ENCODE results near the gene ALKBH8. TPM values are rescaled to one million over a fixed set of nuclear protein-coding genes. Genes with fewer than 3 reads are reported as not detected.
"Not testable (repeated sequence)": the region's sequence is repeated elsewhere in the genome, so short reads cannot be mapped to it uniquely, and the experiment has no call there.

The ALKBH8 gene
- total RNA-seq, 2 donors from 2014 or later = 8.5 to 9.3 TPM

DNA sequence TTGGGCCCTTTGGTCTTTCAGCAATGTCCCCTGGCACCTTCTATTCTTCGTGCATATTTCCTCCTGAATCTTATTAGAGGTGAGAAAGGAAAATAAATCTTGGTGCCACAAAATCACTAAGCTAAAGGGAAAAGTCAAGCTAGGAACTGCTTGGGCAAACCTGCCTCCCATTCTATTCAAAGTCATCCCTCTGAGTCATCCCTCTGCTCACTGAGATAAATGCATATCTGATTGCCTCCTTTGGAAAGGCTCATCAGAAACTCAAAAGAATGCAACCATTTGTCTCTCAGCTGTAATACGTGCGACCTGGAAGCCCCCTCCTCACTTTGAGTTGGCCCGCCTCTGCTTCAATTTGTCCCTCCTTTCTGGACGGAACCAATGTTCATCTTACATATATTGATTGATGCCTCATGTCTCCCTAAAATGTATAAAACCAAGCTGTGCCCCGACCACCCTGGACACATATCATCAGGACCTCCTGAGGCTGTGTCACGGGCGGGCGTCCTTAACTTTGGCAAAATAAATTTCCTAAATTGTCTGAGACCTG, 493 bp upstream of the ALKBH8 start:
- H3K4me1 Mint-ChIP-seq (ENCODE audit: low read depth in 2 of 2) = peaks cover 26 to 40% of the 10 kb centered on the region in 2 donors
- peak overlapping the region; percentile 84 to 92 for H3K27ac Mint-ChIP-seq
- DNase-seq (ENCODE audit: low spot score); ATAC-seq; H3K27me3 Mint-ChIP-seq; H3K36me3 Mint-ChIP-seq; H3K9me3 Mint-ChIP-seq: not testable (repeated sequence)
- H3K4me3 Mint-ChIP-seq = peak overlapping the region; percentile 91

DNA sequence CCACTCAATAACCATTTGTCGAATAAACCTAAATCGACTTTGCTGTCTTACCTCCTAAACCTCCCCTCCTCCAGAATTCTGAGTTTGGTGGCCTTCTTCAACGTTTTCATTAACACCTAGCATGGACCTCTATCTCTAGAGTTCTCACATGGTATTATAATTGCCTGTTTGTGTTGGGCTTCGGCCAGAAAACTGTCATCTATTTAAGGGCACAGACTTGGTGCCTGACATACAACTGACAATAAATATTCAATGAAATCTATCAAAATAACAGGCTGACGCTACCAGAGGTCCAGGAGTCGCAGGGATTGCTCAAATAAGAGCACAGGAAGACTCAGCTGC, 687 bp downstream of the ALKBH8 start:
- peak overlapping the region; percentile 91 for H3K4me3 Mint-ChIP-seq
- ATAC-seq (no peak), DNase-seq (ENCODE audit: low spot score) (no peak)
- H3K4me1 Mint-ChIP-seq (ENCODE audit: low read depth in 2 of 2) = peaks cover 26 to 40% of the 10 kb centered on the region in 2 donors
- peak overlapping the region; percentile 84 to 92 for H3K27ac Mint-ChIP-seq
- H3K9me3 Mint-ChIP-seq = no peaks in the 10 kb centered on the region
- no peaks in the 10 kb centered on the region for H3K27me3 Mint-ChIP-seq
- no peaks in the 10 kb centered on the region for H3K36me3 Mint-ChIP-seq

DNA sequence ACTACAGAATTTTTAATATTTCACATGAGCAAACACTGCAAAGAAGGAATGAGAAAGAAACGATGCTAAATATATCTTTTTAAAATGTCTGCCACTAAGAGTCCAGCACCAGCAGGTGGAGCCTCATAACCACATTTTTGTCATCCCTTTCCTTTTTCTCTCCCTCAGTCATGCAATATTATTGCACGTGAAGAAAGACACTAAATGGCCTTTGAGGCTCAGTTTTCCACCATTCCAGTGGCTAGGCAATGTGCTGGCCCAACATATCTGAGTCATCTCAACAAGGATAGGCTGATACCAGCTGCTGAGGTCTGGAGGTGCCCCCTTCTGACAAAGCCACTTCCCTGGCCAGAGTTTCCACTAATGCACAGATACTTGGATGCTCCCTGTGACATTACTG, 1.8 kb downstream of the ALKBH8 start:
- H3K4me1 Mint-ChIP-seq (ENCODE audit: low read depth in 2 of 2) = peaks cover 26 to 40% of the 10 kb centered on the region in 2 donors
- DNase-seq (ENCODE audit: low spot score) (no peak), ATAC-seq (no peak)
- H3K27me3 Mint-ChIP-seq = no peaks in the 10 kb centered on the region
- H3K9me3 Mint-ChIP-seq = no peaks in the 10 kb centered on the region
- H3K4me3 Mint-ChIP-seq = peak overlapping the region; percentile 38
- H3K36me3 Mint-ChIP-seq = no peaks in the 10 kb centered on the region
- H3K27ac Mint-ChIP-seq = peak overlapping the region in 1 of 2 donors; percentile 84

DNA sequence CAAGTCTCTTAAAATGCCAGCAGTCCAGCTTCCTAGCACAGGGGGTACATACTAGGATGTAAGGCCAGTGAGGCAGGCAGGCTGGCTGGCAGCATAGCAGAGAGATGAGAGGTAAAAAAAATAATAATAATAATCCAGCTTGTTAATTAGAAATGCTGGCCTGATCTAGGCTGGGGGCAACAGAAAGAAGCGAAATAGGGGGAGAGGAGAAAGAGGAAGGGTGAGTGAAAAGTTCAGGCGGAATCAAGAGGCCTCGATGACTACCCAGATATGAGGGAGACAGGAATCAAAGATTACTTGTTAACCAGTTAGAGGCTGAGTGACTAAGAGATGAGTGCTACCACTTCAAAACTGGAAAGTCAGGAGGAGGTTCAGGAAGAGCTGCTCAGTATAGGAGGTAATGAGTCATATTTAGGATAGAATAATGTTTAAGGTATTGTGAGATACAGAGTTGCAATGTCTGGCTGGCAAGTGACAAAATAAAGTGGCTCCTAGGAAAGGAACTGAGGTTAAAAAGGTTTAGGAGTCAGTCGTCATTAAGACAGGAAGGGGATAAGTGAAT, 2.8 kb downstream of the ALKBH8 start:
- no peak for DNase-seq (ENCODE audit: low spot score)
- Mint-ChIP-seq H3K4me1 (ENCODE audit: low read depth in 2 of 2) (peaks cover 26 to 40% of the 10 kb centered on the region in 2 donors), H3K4me3 (peak overlapping the region; percentile 1), H3K9me3 (no peaks in the 10 kb centered on the region), H3K27ac (no peak overlapping the region), H3K36me3 (no peaks in the 10 kb centered on the region), H3K27me3 (no peaks in the 10 kb centered on the region)
- no peak for ATAC-seq

- Mint-ChIP-seq H3K36me3 (no peaks in the 10 kb centered on the region), H3K4me3 (no peak overlapping the region), H3K27me3 (no peaks in the 10 kb centered on the region), H3K4me1 (ENCODE audit: low read depth in 2 of 2) (peaks cover 26 to 36% of the 10 kb centered on the region in 2 donors), H3K27ac (peak overlapping the region in 1 of 2 donors; percentile 55), H3K9me3 (no peaks in the 10 kb centered on the region)
- DNase-seq (ENCODE audit: low spot score) = no peak
- no peak for ATAC-seq
These were observed 3.8 kb downstream of the ALKBH8 start for GRCh38 chr11:107561688-107562087.

- Mint-ChIP-seq H3K27ac (no peak overlapping the region), H3K4me3 (no peak overlapping the region)
- ATAC-seq = no peak
These were observed 15.2 kb downstream of the ALKBH8 start for GRCh38 chr11:107550304-107550703.

GRCh38 chr11:107549954-107550285, 15.6 kb downstream of the ALKBH8 start:
- Mint-ChIP-seq H3K9me3 (no peaks in the 10 kb centered on the region), H3K27me3 (no peaks in the 10 kb centered on the region), H3K27ac (no peak overlapping the region), H3K4me1 (ENCODE audit: low read depth in 2 of 2) (no peaks in the 10 kb centered on the region), H3K36me3 (peaks cover 8% of the 10 kb centered on the region), H3K4me3 (no peak overlapping the region)
- DNase-seq (ENCODE audit: low spot score) (no peak), ATAC-seq (no peak)

More at GRCh38 chr11:107550304-107550703, 15.2 kb downstream of the ALKBH8 start:
- Mint-ChIP-seq H3K27me3 (no peaks in the 10 kb centered on the region), H3K9me3 (no peaks in the 10 kb centered on the region), H3K4me1 (ENCODE audit: low read depth in 2 of 2) (no peaks in the 10 kb centered on the region), H3K36me3 (peaks cover 8% of the 10 kb centered on the region)
- no peak for DNase-seq (ENCODE audit: low spot score)

DNA sequence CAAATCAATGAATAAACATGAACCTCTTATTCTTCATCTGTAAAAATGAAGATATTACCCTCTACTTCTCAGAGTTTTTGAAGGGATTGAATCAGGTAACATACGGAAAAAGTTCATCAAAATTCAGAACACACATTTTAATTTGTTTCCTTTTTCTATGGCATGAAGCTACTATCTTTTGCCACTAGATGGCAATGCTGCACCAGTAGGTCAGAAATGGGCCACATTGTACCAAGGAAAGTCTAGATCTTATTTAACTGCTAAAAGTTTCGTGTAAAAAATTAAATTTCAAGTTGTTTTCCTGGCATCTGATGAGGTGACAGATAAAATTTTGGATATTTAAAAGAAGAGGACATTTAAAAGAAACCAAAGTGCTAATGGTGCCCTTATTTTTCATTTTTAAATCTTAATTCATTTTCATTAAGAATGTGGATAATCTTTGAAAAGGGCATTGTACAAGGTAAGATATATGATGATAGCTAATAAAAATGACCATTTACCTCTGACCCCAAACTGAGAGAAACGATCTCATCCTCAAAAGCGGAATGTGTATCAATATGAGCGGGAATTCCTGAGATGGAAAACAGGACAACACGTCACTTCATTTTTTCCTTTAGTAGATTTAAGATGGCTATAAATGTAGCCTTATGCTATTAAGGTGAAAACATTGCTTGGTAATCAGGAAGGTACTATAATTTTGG, 16.1 kb downstream of the ALKBH8 start:
- no peak overlapping the region for H3K27ac Mint-ChIP-seq
- no peaks in the 10 kb centered on the region for H3K9me3 Mint-ChIP-seq
- DNase-seq (ENCODE audit: low spot score) = peak; percentile 65
- H3K27me3 Mint-ChIP-seq = no peaks in the 10 kb centered on the region
- no peak for ATAC-seq
- H3K4me1 Mint-ChIP-seq (ENCODE audit: low read depth in 2 of 2) = no peaks in the 10 kb centered on the region
- H3K36me3 Mint-ChIP-seq = peaks cover 8% of the 10 kb centered on the region
- H3K4me3 Mint-ChIP-seq = no peak overlapping the region

- H3K36me3 Mint-ChIP-seq = peaks cover 4% of the 10 kb centered on the region
- no peaks in the 10 kb centered on the region for H3K27me3 Mint-ChIP-seq
- no peaks in the 10 kb centered on the region for H3K9me3 Mint-ChIP-seq
These were observed 17.6 kb downstream of the ALKBH8 start for GRCh38 chr11:107547961-107548360.

GRCh38 chr11:107545101-107545514, 20.4 kb downstream of the ALKBH8 start:
- H3K27ac Mint-ChIP-seq = no peak overlapping the region
- H3K27me3 Mint-ChIP-seq = no peaks in the 10 kb centered on the region
- ATAC-seq (no peak), DNase-seq (ENCODE audit: low spot score) (no peak)
- no peaks in the 10 kb centered on the region for H3K9me3 Mint-ChIP-seq
- H3K4me3 Mint-ChIP-seq = no peak overlapping the region
- H3K36me3 Mint-ChIP-seq = peaks cover 4% of the 10 kb centered on the region
- H3K4me1 Mint-ChIP-seq (ENCODE audit: low read depth in 2 of 2) = no peaks in the 10 kb centered on the region

More at GRCh38 chr11:107547961-107548360, 17.6 kb downstream of the ALKBH8 start:
- Mint-ChIP-seq H3K27ac (no peak overlapping the region), H3K4me3 (no peak overlapping the region), H3K4me1 (ENCODE audit: low read depth in 2 of 2) (no peaks in the 10 kb centered on the region)
- no peak for ATAC-seq
- DNase-seq (ENCODE audit: low spot score) = no peak

GRCh38 chr11:107538821-107539220, 26.7 kb downstream of the ALKBH8 start:
- peaks cover 14% of the 10 kb centered on the region for H3K36me3 Mint-ChIP-seq
- no peak for DNase-seq (ENCODE audit: low spot score)
- no peak for ATAC-seq
- no peak overlapping the region for H3K27ac Mint-ChIP-seq
- H3K9me3 Mint-ChIP-seq = no peaks in the 10 kb centered on the region
- no peak overlapping the region for H3K4me3 Mint-ChIP-seq
- peaks cover 0 to 4% of the 10 kb centered on the region in 2 donors for H3K4me1 Mint-ChIP-seq (ENCODE audit: low read depth in 2 of 2)
- H3K27me3 Mint-ChIP-seq = no peaks in the 10 kb centered on the region

GRCh38 chr11:107538239-107538638, 27.3 kb downstream of the ALKBH8 start:
- H3K4me3 Mint-ChIP-seq = no peak overlapping the region
- H3K27ac Mint-ChIP-seq = no peak overlapping the region
- ATAC-seq (no peak), DNase-seq (ENCODE audit: low spot score) (no peak)
- H3K9me3 Mint-ChIP-seq = no peaks in the 10 kb centered on the region
- H3K27me3 Mint-ChIP-seq = no peaks in the 10 kb centered on the region
- H3K36me3 Mint-ChIP-seq = peaks cover 14% of the 10 kb centered on the region
- H3K4me1 Mint-ChIP-seq (ENCODE audit: low read depth in 2 of 2) = peaks cover 0 to 4% of the 10 kb centered on the region in 2 donors

- H3K4me1 Mint-ChIP-seq (ENCODE audit: low read depth in 2 of 2); H3K9me3 Mint-ChIP-seq; H3K4me3 Mint-ChIP-seq; H3K27ac Mint-ChIP-seq; H3K27me3 Mint-ChIP-seq; DNase-seq (ENCODE audit: low spot score); ATAC-seq: not testable (repeated sequence)
- H3K36me3 Mint-ChIP-seq = peaks cover 14% of the 10 kb centered on the region
These were observed 28.4 kb downstream of the ALKBH8 start for GRCh38 chr11:107537155-107537554.

DNA sequence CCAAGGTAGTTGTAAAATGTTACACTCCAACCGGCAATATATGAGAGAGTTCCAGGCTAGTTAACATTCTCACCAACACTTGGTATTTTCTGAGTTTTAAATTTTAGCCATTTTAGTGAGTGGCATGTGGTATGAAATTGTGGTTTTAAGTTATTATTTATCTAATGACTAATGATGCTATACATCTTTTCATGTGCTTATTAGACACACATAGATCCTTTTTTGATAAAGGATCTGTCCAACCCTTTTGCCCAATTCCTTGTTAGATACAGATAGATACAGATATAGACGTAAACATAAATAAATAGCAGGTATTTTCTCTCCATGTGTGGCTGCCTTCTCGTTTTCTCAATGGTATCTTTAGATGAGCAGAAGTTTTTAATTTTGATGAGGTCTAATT, 39.3 kb downstream of the ALKBH8 start:
- no peak for DNase-seq (ENCODE audit: low spot score)
- Mint-ChIP-seq H3K36me3 (peaks cover 5% of the 10 kb centered on the region), H3K4me1 (ENCODE audit: low read depth in 2 of 2) (peaks cover 0 to 4% of the 10 kb centered on the region in 2 donors), H3K4me3 (no peak overlapping the region), H3K9me3 (no peaks in the 10 kb centered on the region), H3K27ac (no peak overlapping the region), H3K27me3 (no peaks in the 10 kb centered on the region)
- no peak for ATAC-seq

Measured in natural killer cell treated with Interleukin-12 subunit alpha and Interleukin-12 subunit beta and Interleukin-15 and Interleukin-18, amount 100 ng/mL, for 72 hours (primary cell).